Stimulated activated CD4-positive, alpha-beta T cell treated with anti-CD3 and anti-CD28 coated beads, Interleukin-2, amount 100 ng/mL, for 48 hours (primary cell): Measurements from ENCODE around the gene GPX6.
"Not testable (repeated sequence)": the region's sequence is repeated elsewhere in the genome, so short reads cannot be mapped to it uniquely, and the experiment has no call there.

ENCODE experiments used
- DNase-seq, 2 donors: peaks; one replicate each; pipeline ENCODE4 v3.0.0-alpha.2; 2020

Gene GPX6, protein sequence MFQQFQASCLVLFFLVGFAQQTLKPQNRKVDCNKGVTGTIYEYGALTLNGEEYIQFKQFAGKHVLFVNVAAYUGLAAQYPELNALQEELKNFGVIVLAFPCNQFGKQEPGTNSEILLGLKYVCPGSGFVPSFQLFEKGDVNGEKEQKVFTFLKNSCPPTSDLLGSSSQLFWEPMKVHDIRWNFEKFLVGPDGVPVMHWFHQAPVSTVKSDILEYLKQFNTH

GRCh38 chr6:28515676-28516075 lies at the start of gene GPX6:
GPX6 (minus strand) TSS chr6:28515793; CDS start chr6:28515743, 50 bp downstream.
- no peak for DNase-seq

DNA sequence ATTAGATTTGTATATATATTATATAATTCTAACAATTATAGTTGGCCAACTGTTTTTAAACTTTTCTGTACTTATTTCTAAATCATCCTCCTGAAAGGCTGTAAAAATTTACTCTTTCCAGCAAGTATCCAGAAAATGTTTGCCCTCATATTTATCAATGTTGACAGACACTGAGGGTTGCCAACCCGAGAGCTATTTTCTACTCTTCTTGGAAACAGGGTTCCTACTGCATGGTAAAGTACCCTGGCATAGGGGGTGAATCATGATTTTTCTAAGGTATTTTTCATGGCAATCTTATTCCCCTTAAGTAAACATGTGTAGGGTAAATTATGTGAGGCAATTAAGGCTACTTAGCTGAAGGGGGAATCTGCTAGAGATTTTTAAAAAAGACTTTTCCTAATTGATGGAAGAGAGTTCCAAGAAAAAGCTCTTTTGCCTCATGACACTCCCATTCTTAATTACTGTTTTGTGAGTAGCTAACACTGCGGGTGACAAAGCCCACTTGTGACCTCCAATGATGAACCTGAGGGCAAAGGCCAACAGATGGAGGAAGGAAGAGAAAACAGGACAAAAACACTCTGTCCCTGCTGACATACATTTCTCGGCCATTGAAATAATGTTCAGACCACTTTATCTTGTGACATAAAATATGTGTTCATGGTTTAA lies 48.0 kb upstream of the GPX6 start:
- DNase-seq: no peak

DNA sequence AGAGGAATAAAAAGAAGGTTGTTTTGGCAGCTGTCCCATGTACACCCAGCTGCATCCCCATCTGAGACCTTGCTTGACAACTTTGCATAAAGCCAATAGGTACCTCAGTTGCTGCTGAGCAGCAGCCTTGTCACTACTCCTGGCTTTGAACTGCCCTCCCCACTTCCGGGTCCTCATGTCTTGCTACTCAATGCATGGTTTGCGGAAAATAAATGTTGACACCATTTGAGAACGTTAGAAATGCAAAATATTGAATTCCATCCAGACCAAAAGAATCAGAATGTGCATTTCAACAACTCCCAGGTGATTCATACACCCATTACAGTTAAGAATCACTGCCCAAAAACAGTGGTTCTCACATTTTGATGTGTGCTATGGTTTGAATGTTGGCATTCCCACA lies 43.0 kb upstream of the GPX6 start:
- no peak for DNase-seq

- DNase-seq: no peak
Observed at GRCh38 chr6:28555136-28555535, 39.5 kb upstream of the GPX6 start.

DNA sequence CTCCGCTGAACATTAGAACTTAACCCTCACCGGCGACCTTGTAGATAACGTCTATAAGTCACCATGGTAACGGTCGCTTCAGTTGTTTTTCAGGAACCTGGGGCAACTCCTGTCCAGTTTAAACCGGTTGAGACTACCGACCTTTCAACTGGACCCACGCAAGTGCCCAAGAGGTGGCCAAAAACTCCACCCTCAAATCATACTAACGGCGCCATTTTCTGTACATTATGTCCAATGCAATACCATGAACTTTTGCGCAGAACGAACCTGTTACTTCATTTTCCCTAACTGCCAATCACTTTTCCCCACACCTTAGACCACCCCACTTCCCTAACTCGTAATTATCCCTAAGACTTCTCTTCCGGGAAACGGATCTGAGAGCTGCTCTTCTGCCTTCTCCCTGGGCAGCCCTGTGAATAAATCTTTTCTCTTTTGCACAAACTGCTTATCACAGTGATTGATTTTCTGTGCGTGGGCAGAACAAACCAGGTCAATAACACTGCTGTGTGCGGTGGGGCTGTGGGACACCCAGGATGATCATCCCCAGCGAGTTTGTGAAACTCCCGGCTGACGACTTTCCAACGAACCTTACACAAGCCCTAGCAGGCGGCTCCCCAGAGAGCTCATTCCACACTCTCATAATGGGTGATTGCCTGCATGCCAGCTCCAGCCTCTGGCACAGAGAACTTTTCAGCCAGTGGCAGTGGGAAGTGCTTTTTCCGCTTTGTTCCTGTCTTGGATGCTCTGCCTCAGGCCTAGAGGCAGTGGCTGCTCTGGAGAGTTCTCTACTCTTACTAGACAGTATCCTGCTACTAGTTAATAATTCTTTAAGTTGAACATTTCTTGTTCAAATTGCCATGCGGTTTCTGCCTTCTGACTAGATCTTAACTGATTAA lies 38.6 kb upstream of the GPX6 start:
- no peak for DNase-seq

DNA sequence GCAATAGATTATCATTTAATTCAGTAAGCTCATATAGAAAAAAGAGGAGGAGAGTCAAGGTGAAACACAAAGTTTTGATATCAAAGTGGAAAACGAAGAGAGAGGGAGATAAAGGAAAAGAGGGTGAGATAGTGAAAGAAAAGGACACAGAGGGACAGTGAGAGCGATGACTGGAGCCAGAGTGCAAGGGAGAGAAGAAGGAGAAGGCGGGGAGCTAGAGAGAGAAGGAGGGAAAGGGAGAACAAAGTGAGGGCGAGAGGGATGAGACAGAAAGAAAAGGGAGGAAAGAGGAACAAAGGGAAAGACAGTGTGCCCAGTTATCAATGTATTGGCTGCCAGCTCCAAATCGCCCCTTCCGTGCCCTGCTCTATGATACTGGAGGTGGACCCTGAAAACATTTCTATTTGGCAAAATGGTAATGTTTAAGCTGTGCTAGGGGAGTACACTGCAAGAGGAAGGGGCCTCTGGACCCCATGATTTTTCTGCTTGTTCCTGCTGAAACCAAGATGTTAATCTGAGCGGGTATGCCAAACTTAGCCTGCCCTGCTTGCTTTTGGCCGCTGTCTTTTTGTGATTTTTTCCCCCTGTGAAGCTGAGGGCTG lies 37.9 kb upstream of the GPX6 start:
- DNase-seq: no peak

GRCh38 chr6:28551891-28552666 lies 36.5 kb upstream of the GPX6 start:
- no peak for DNase-seq

DNA sequence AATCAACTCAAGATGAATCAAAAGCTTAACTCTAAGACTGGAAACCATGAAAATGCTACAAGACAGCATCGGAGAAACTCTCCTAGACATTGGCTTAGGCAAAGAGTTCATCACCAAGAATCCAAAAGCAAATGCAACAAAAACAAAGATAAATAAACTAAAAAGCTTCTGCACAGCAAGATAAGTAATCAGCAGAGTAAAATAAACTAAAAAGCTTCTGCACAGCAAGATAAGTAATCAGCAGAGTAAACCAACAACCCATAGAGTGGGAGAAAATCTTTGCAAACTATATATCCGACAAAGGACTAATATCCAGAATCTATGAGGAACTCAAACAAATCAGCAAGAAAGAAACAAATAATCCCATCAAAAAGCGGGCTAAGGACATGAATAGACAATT lies 31.4 kb upstream of the GPX6 start:
- DNase-seq: not testable (repeated sequence)

DNA sequence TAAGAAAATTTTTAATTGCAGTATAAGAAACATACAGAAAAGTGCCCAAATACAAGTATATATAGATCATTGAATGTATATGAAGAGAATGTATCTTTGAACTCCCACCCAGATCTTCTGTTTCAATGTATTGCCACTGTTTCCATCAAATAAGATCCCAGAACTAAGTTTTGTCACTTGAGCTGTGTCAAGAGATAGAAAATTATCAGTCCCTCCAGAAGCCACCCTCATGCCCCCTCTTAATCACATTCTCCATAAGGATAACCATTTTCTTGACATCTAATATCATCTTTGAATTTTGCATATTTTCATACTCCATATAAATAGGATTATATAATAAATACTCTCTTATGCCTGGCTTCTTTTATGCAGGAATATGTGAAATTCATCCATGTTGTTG lies 30.4 kb upstream of the GPX6 start:
- DNase-seq: no peak

DNA sequence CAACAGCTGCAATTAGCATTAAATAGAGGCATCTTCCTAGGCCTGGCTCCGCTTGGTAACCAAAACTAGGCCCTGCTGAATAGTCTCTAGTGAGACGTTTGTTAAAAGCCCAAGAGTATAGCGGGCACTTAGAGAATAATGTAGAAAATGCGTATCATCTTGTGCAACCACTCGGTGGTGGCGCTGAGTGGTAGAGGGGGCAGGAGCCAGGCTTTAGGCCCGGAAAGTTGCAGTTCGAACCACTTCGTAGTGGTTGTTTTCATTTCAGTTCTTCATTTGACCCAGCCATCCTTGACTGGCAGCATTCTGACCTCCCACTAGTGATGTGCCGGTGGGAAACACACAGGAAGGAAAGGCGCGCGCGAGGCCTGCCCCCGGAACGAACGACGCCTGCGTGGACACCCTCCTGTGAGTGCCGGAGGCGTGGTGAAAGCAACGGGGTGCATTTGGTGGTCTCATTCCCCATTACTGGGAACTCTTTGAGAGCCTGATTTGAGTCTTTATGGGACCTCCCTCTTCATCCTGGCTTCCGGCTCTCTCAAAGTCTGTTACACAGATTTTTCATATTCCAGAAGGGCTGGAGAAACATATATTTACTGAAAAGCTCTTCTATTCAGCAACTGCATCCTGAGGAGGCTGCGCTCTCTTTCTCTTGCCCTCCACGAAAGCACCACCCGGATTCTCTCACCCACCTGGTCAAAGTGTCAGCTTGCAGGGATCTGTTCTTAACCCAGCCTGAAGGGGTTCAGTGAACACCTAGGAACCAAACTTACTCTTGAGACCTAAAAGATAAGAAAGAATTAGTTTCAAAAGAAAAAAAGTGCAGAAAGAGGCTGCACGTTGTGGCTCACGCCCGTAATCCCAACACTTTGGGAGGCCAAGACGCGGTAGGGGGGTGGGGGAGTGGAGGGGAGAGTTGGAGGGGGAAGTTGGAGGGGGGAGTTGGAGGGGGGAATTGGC lies 28.3 kb upstream of the GPX6 start:
- DNase-seq: peak in 1 of 2 donors; percentile 13

DNA sequence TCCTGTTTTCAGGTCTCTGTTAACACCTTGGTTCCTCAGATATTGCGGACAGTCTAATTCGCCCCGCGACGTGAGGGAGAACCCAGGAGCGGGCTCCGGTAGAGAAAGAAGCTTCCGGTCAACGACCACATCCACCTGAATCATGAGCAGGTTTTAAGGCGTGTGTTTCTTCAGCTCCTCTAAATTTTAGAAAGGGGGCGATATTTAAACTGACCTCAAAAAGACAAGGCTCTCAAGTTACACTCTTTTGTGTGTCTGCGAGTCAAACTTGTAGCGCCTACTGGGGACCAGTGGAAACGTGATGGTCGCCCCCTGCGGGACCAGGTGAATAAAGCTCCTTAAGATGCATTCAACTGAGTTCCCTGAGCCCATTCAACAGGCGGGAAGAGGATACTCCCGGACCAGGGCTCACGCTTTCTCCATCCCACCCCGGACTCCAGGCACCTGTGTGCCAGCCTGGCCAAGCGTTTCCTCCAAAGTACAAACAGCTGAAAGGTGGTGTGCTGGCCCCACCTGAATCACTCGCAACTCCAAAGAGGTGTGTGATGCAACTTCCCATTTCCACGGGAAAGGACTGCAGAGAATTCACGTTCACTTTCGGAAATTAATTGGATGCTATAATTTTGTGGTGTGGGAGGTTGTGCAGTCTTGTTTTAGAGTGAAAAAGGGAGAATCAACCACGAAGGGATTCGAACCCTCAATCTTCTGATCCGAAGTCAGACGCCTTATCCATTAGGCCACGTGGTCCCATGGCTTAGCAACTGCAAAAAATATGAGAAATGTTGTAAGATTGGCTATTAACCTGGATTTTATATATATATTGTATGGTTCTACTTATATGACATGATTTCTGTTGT lies 27.1 kb upstream of the GPX6 start:
- DNase-seq: peak; percentile 56 to 57

GRCh38 chr6:28541996-28542395 lies 26.4 kb upstream of the GPX6 start:
- no peak for DNase-seq

DNA sequence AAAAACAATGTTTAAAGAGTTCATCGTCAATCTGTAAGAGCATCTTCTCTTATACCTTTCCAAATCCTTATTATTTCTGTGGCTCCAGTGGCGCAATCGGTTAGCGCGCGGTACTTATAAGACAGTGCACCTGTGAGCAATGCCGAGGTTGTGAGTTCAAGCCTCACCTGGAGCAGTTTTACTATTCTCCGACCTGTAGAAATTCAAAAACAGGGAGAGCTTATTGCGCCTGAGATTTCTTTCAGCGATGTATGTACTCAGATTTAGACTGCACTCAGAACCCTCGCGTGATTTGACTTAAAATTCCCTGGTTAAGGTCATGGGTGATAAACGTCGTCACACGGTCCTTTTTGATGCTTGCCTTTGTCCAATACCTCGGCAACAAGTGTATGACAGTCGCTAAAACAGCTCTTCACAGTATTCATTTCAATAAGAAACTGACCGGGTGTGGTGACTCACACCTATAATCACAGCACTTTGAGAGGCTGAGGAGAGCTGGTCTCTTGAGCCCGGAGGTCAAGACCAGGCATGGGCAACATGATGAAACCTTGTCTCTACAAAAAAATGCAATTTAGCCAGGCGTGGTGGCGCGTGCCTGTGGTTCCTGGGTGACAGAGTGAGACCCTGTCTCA lies 22.0 kb upstream of the GPX6 start:
- peak in 1 of 2 donors; percentile 13 for DNase-seq

DNA sequence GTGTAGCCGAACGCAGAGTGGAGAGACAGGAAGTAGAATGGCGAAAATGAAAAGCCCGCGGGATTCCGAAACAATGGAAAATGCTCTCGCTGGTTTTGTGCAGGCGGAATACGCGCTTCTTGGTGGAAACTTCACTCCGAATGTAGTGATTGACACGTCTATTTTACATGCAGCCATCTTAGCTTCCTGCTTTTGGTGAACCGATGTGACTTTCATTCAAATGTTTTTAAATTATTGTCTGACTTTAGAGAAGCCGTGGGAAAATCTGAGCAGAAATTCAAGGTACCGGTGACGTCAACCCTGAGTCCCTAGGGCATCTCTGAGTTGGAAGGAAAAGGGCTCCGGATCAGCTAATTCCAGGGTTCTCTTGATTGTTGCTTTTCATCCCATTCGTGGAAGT lies 21.5 kb upstream of the GPX6 start:
- no peak for DNase-seq

- no peak for DNase-seq
Observed at GRCh38 chr6:28534875-28535274, 19.3 kb upstream of the GPX6 start.

- no peak for DNase-seq
Observed at GRCh38 chr6:28534306-28534705, 18.7 kb upstream of the GPX6 start.

DNA sequence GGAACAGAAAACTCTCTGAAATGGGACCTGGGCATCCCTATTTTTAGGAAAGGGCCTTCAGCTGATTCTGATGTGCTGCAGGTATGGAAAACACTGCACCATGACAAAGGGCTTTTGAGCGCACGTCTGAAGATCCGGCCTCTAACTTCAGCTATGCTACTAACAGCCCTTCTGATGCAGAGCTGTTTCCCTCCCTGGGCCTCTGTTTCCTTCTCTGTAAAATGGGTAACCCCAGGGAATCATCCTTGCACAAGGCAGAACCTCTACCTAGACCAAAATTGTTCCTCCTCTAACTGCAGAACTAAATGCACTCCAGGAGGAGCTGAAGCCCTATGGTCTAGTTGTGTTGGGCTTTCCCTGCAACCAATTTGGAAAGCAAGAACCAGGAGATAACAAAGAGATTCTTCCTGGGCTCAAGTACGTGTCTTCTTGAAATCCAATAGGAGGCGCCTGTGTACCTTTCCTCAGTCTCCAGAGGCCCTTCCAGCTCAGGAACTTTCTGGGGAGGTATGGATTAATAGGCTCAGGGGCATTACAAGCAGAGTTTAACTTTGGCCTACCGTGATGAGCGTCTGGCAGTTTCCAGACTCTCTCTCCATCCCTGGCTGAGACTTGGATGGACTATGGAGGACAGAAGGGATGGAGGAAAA lies 16.0 kb upstream of the GPX6 start:
- DNase-seq: no peak

DNA sequence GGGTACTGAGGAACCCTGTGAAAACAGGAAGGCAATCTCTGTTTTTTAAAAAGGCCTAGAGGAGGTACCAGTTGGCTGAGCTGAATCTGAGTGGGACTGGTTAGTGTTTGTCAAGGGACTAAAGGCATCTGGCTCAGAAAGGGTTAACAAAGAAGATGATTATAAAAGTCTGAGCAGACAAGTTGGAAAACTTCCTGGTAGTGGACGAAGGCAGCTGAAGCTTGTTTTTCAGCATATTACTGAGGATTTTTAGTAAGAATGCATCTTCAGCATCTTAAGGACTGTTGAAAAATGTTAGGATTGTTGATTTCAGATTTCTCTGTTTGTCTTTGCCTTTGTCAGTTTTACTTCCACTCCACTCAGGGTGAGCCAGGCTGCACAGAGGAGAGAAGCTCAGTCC lies 15.2 kb upstream of the GPX6 start:
- DNase-seq: no peak

DNA sequence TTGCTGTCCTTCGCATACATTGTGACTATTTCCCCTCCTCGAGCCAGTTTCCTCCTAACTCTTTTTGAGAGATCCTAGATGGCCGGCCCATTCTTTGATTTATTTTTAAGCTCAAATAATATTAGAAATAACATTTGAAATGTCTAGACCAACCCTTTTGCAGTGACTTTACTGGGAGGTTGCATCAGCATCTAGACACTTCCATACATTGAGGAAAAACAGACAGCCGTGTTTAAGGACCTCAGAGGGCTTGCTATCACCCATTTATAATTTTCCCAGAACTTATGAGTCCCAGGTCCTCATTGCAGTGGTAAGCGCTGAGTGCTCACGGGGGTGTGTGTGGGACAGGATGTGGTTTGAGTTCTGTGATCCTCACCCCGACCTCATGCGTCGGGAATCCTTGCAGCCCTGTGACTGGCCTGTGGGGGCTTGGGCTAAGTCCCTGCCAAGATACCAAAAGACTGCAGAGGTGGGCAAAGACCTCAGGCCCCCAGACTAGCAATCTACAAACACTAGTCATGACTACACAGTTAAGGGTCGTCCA lies 10.0 kb upstream of the GPX6 start, which contains the start of gene GPX5:
Gene GPX5, plus strand, starts transcription at position 386 of the 544 bp plus-strand sequence. Its CDS starts 133 bp downstream, at position 519.
- no peak for DNase-seq
